MCF 10A (cell line): ENCODE measurements around the gene ERICH3. TPM values are rescaled to one million over a fixed set of nuclear protein-coding genes. Genes with fewer than 3 reads are reported as not detected.

Source experiments
- BruUV-seq: library from RNA; stranded (reverse); fragments of 400-500 nt; replicated peaks from 2 replicates; lab custom pipeline; 2021; lab: Mats Ljungman, UMichigan
- CTCF ChIA-PET: fragments of 300-600 bp; sonication (Branson Sonifier 250); formaldehyde crosslinking; extraction: SDS; loops from one replicate; lab custom pipeline; 2021; ENCODE audit warnings: antibody characterized with exemption, inconsistent platforms; lab: Yijun Ruan, JAX
- POLR2A ChIA-PET: fragments of 300-600, 350-650 bp; sonication (Branson Sonifier 250); formaldehyde crosslinking; extraction: SDS; loops from one replicate; lab custom pipeline; 2020; ENCODE audit warnings: antibody characterized with exemption, inconsistent platforms; lab: Yijun Ruan, JAX
- DNase-seq: peaks from one replicate; pipeline ENCODE4 v3.0.0-alpha.2; 2018; ENCODE audit not compliant: unreplicated experiment
- H3K27ac Mint-ChIP-seq: one replicate; pipeline ENCODE4 v1.8.0; 2022; ENCODE audit warnings: mild to moderate bottlenecking, low read depth, mixed read lengths; ENCODE audit not compliant: unreplicated experiment
- H3K27me3 Mint-ChIP-seq: one replicate; pipeline ENCODE4 v1.8.0; 2022; ENCODE audit warnings: mixed read lengths; ENCODE audit not compliant: insufficient read depth, unreplicated experiment
- H3K36me3 Mint-ChIP-seq: one replicate; pipeline ENCODE4 v1.8.0; 2022; ENCODE audit warnings: mild to moderate bottlenecking, moderate library complexity, mixed read lengths; ENCODE audit not compliant: insufficient read depth, unreplicated experiment
- H3K4me1 Mint-ChIP-seq: one replicate; pipeline ENCODE4 v1.8.0; 2022; ENCODE audit warnings: mixed read lengths; ENCODE audit not compliant: insufficient read depth, unreplicated experiment
- H3K4me3 Mint-ChIP-seq: one replicate; pipeline ENCODE4 v1.8.0; 2022; ENCODE audit warnings: mild to moderate bottlenecking, moderate library complexity, mixed read lengths; ENCODE audit not compliant: unreplicated experiment
- H3K9me3 Mint-ChIP-seq: one replicate; pipeline ENCODE4 v1.8.0; 2022; ENCODE audit warnings: mixed read lengths; ENCODE audit not compliant: unreplicated experiment
- CTCF ChIP-seq: fragments of 200-600 bp; IDR thresholded peaks from one replicate; pipeline ENCODE4 v1.8.0; 2022; ENCODE audit warnings: antibody characterized with exemption, mild to moderate bottlenecking; ENCODE audit not compliant: unreplicated experiment
- intact Hi-C: fragments of 100-400 bp; cut with micrococcal nuclease; formaldehyde crosslinking; loops from 2 replicates; pipeline ENCODE4 v1.14.1; 2022
- total RNA-seq: library from RNA; stranded (reverse); gene quantifications from 2 replicates; pipeline ENCODE4 v1.2.3, GENCODE V29; 2022

The ERICH3 gene
- total RNA-seq, 1 experiment from 2014 or later, result not detected

GRCh38 chr1:74693473-74693872, 19.9 kb upstream of the ERICH3 start:
- ChIA-PET POLR2A (no interaction called here), CTCF (interaction anchor here (1.0 kb wide), 1 partner anchor 40 kb away, joined by 3 read pairs; no protein-coding TSS in a partner anchor)
- Mint-ChIP-seq H3K36me3 (no peaks in the 10 kb centered on the region), H3K27me3 (no peaks in the 10 kb centered on the region), H3K9me3 (no peaks in the 10 kb centered on the region), H3K4me3 (no peak overlapping the region), H3K27ac (no peak overlapping the region), H3K4me1 (peaks cover 6% of the 10 kb centered on the region)
- intact Hi-C loops, result no loop called here
- TF ChIP-seq CTCF, result no peak
- BruUV-seq, result no TSS peak
- no peak for DNase-seq

GRCh38 chr1:74690909-74691308, 17.3 kb upstream of the ERICH3 start:
- DNase-seq, result no peak
- Mint-ChIP-seq H3K27me3 (no peaks in the 10 kb centered on the region), H3K36me3 (no peaks in the 10 kb centered on the region), H3K4me3 (no peak overlapping the region), H3K4me1 (peaks cover 6% of the 10 kb centered on the region), H3K9me3 (no peaks in the 10 kb centered on the region), H3K27ac (no peak overlapping the region)
- ChIA-PET CTCF (interaction anchor here (0.5 to 3.3 kb wide), 17 partner anchors 8 to 1946 kb away, joined by 3 to 23 read pairs (median 3); no protein-coding TSS in a partner anchor), POLR2A (no interaction called here)
- intact Hi-C loops, result no loop called here
- no peak for TF ChIP-seq CTCF
- BruUV-seq, result no TSS peak

GRCh38 chr1:74690364-74690696, 16.7 kb upstream of the ERICH3 start:
- peaks cover 6% of the 10 kb centered on the region for H3K4me1 Mint-ChIP-seq
- no TSS peak for BruUV-seq
- H3K36me3 Mint-ChIP-seq, result no peaks in the 10 kb centered on the region
- no peaks in the 10 kb centered on the region for H3K9me3 Mint-ChIP-seq
- DNase-seq, result no peak
- no peak overlapping the region for H3K27ac Mint-ChIP-seq
- POLR2A ChIA-PET, result no interaction called here
- TF ChIP-seq CTCF, result no peak
- intact Hi-C loops, result no loop called here
- H3K27me3 Mint-ChIP-seq, result no peaks in the 10 kb centered on the region
- no peak overlapping the region for H3K4me3 Mint-ChIP-seq
- CTCF ChIA-PET, result interaction anchor here (0.5 to 3.3 kb wide), 20 partner anchors 8 to 1946 kb away, joined by 3 to 23 read pairs (median 4); no protein-coding TSS in a partner anchor

GRCh38 chr1:74689621-74690363, 16.2 kb upstream of the ERICH3 start:
- Mint-ChIP-seq H3K27me3 (no peaks in the 10 kb centered on the region), H3K4me1 (peaks cover 6% of the 10 kb centered on the region), H3K36me3 (no peaks in the 10 kb centered on the region), H3K27ac (no peak overlapping the region), H3K9me3 (no peaks in the 10 kb centered on the region), H3K4me3 (no peak overlapping the region)
- CTCF ChIA-PET, result interaction anchor here (0.6 to 3.3 kb wide), 38 partner anchors 9 to 1587 kb away, joined by 3 to 23 read pairs (median 4); partner anchors contain the start of gene ERICH3
- POLR2A ChIA-PET, result no interaction called here
- peak; percentile 72 for DNase-seq
- intact Hi-C loops, result loop anchor here (2.0 to 10.0 kb wide), 4 partner anchors 187 to 849 kb away; no protein-coding TSS in a partner anchor
- TF ChIP-seq CTCF, result peak; percentile 80
- no TSS peak for BruUV-seq
